HAP-1 (cell line): ENCODE measurements around the gene SUV39H2.
A peak's percentile ranks its signal among the peaks of the same experiment; 100 is the strongest.

Experiments
- DNase-seq, 2 experiments: peaks; one replicate each; pipeline ENCODE4 v3.0.0-alpha.2; 2016 to 2020; ENCODE audit warnings: low spot score in 2 of 2
- H3K27me3 ChIP-seq: fragments of 250-450 bp; sonication (Bioruptor Pico); 2 replicates; pipeline ENCODE4 v1.5.1; 2020; ENCODE audit warnings: low read depth, mild to moderate bottlenecking, moderate library complexity
- H3K36me3 ChIP-seq: fragments of 250-450 bp; sonication (Bioruptor Pico); replicated peaks from 2 replicates; pipeline ENCODE4 v1.5.1; 2020; ENCODE audit warnings: mild to moderate bottlenecking
- H3K4me1 ChIP-seq: fragments of 250-450 bp; sonication (Bioruptor Pico); 2 replicates; pipeline ENCODE4 v1.5.1; 2020; ENCODE audit warnings: mild to moderate bottlenecking
- H3K4me3 ChIP-seq: fragments of 250-450 bp; sonication (Bioruptor Pico); 2 replicates; pipeline ENCODE4 v1.5.1; 2020; ENCODE audit warnings: mild to moderate bottlenecking, moderate library complexity
- H3K9me3 ChIP-seq: fragments of 250-450 bp; sonication (Bioruptor Pico); 2 replicates; pipeline ENCODE4 v1.5.1; 2020; ENCODE audit warnings: mild to moderate bottlenecking, moderate library complexity
- in situ Hi-C: fragments of 300-500 bp; cut with MboI; formaldehyde crosslinking; loops from 3 replicates; pipeline ENCODE4 v1.14.3; 2020; ENCODE audit warnings: low sequenced_read_pairs, inconsistent platforms, mixed read lengths

Gene SUV39H2

DNA sequence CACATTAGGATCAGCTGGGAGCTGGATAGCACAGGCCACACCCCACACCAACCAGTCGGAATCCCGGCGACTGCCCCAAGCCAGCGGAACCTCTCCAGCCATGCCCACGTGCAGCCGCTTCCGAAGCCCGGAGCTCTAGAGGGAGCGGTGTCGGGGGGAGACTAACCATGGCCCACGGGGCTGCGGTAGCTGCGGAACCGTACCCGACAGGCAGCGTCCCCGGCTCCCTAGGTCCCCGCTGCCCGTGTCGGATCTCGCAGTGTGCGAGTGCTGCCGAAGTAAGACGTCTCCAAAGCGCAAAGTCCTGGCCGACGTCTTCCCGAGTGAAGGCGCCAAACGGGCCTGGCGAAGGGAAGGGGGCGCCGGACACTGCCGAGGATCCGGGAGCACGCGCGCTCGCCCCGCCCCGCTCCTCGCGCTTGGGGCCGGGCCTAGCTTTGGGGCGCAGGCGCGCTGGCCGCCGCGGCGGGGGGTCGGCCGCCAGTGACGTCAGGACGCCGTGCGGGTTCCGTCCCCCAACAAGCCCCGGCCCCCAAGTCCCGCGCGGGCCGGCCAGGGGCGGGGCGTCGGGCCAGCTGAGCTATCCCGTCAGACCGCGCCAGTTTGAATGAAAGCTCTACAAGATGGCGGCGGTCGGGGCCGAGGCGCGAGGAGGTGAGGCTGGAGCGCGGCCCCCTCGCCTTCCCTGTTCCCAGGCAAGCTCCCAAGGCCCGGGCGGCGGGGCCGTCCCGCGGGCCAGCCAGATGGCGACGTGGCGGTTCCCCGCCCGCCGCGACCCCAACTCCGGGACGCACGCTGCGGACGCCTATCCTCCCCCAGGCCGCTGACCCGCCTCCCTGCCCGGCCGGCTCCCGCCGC is at the start of gene SUV39H2:
Gene SUV39H2 (plus strand): TSS at position 601 of the 858 bp plus-strand sequence. CDS start 23 bp downstream, at position 624.
- H3K36me3 ChIP-seq, result peaks cover 16% of the 10 kb centered on the region
- H3K27me3 ChIP-seq, result no peaks in the 10 kb centered on the region
- H3K4me1 ChIP-seq, result peaks cover 19% of the 10 kb centered on the region
- DNase-seq, result peak; percentile 85 to 94
- in situ Hi-C loops, result no loop called here
- peak within 1 kb of the TSS; percentile 95 for H3K4me3 ChIP-seq
- H3K9me3 ChIP-seq, result no peaks in the 10 kb centered on the region

GRCh38 chr10:14833106-14833505 is 45.6 kb upstream of the SUV39H2 start:
- H3K36me3 ChIP-seq, result no peaks in the 10 kb centered on the region
- no peaks in the 10 kb centered on the region for H3K9me3 ChIP-seq
- in situ Hi-C loops, result no loop called here
- H3K4me3 ChIP-seq, result no peak overlapping the region
- no peak for DNase-seq
- H3K4me1 ChIP-seq, result peaks cover 6% of the 10 kb centered on the region
- no peaks in the 10 kb centered on the region for H3K27me3 ChIP-seq

DNA sequence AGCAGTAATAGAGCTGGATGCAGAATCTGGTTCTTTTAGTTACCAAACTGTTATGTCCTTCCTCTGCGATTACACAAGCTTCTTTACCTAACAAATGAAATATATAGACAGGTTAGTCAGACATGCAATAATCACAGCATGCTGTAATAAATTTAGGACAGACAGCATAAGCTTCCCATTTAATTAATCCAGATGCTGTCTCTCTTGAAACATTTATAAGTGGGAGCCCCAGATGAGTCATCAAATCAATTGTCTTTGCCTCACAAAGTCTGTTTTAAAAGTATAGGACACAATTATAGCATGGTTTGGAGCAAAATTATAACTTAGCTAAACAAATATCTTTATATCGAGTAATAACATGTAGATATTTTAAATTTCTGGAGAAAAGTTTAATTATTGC is 42.5 kb upstream of the SUV39H2 start:
- no peaks in the 10 kb centered on the region for H3K9me3 ChIP-seq
- no peak overlapping the region for H3K4me3 ChIP-seq
- H3K4me1 ChIP-seq, result peaks cover 11% of the 10 kb centered on the region
- H3K27me3 ChIP-seq, result no peaks in the 10 kb centered on the region
- in situ Hi-C loops, result no loop called here
- no peak for DNase-seq
- H3K36me3 ChIP-seq, result peaks cover 17% of the 10 kb centered on the region

- Histone ChIP-seq H3K36me3 (peaks cover 26% of the 10 kb centered on the region), H3K27me3 (no peaks in the 10 kb centered on the region), H3K4me1 (peaks cover 11% of the 10 kb centered on the region), H3K9me3 (no peaks in the 10 kb centered on the region), H3K4me3 (peak overlapping the region; percentile 98)
- DNase-seq, result no peak
- in situ Hi-C loops, result no loop called here
Measured at GRCh38 chr10:14837003-14837756, 41.5 kb upstream of the SUV39H2 start.

DNA sequence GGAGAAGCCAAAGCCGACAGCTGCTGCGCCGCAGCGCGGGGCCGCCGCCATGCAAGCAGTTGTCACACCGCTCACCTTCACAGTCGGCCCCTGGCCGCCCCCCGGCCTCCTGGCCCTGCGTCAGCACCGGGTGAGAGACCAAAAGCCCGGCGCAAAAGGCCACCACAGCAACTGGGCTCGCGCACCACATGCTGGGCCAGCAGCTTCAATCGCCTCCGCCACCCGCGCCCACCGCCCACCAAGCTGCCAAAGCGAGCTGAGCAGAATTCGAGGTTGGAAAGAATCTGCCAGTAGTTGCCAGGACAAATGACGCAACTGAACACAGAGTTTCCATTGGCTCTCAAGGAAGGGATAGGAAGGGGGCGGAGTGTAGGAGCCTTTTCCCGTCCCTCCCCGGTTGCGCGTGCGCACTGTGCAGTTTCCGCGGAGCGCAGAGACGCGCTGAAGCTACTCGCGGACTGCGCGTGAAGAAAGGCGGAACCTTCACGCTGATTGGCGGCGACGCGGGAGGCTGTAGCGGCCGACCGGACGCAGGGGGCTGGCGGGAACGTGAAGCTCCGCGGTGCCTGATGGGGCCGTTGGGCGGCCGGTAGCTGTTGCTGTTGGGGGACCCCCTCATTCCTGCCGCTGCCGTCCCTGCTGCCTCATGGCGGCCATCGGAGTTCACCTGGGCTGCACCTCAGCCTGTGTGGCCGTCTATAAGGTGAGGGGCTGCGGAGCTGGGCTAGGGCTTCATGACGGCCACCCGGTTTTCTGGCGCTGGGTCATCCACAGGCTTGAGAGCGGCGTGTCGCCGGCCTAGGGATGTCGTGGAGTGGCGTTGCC is 40.7 kb upstream of the SUV39H2 start, which contains the start of the genes CDNF, HSPA14 and MSANTD7:
Gene CDNF (minus strand): TSS at position 281 of the 825 bp plus-strand sequence. CDS start 91 bp downstream, at position 190.
Gene HSPA14 (plus strand): TSS at position 550 of the 825 bp plus-strand sequence. CDS start 97 bp downstream, at position 647.
Gene MSANTD7 (plus strand): TSS at position 550 of the 825 bp plus-strand sequence. CDS start 3,979 bp downstream, outside the sequence.
- in situ Hi-C loops, result no loop called here

GRCh38 chr10:14838582-14839304 is 39.9 kb upstream of the SUV39H2 start:
- no peaks in the 10 kb centered on the region for H3K9me3 ChIP-seq
- in situ Hi-C loops, result no loop called here
- H3K4me1 ChIP-seq, result peaks cover 11% of the 10 kb centered on the region
- H3K4me3 ChIP-seq, result peak overlapping the region; percentile 98
- peak in 1 of 2 experiments; percentile 57 for DNase-seq
- no peaks in the 10 kb centered on the region for H3K27me3 ChIP-seq
- H3K36me3 ChIP-seq, result peaks cover 42% of the 10 kb centered on the region

More for the DNA sequence above, 40.7 kb upstream of the SUV39H2 start, which contains the start of the genes CDNF, HSPA14 and MSANTD7:
- H3K4me1 ChIP-seq, result peaks cover 11% of the 10 kb centered on the region
- H3K9me3 ChIP-seq, result no peaks in the 10 kb centered on the region
- H3K4me3 ChIP-seq, result peak within 1 kb of the TSS; percentile 98
- no peaks in the 10 kb centered on the region for H3K27me3 ChIP-seq
- DNase-seq, result peak; percentile 98
- H3K36me3 ChIP-seq, result peaks cover 34% of the 10 kb centered on the region

GRCh38 chr10:14839305-14839695 is 39.4 kb upstream of the SUV39H2 start:
- peak in 1 of 2 experiments; percentile 33 for DNase-seq
- in situ Hi-C loops, result no loop called here
- Histone ChIP-seq H3K36me3 (peaks cover 48% of the 10 kb centered on the region), H3K4me1 (peaks cover 11% of the 10 kb centered on the region), H3K27me3 (no peaks in the 10 kb centered on the region), H3K4me3 (peak overlapping the region; percentile 98), H3K9me3 (no peaks in the 10 kb centered on the region)

GRCh38 chr10:14840178-14840577 is 38.5 kb upstream of the SUV39H2 start:
- DNase-seq, result no peak
- Histone ChIP-seq H3K9me3 (no peaks in the 10 kb centered on the region), H3K27me3 (no peaks in the 10 kb centered on the region), H3K4me3 (no peak overlapping the region), H3K4me1 (peaks cover 11% of the 10 kb centered on the region), H3K36me3 (peaks cover 56% of the 10 kb centered on the region)
- in situ Hi-C loops, result no loop called here

GRCh38 chr10:14843327-14843988 is 35.2 kb upstream of the SUV39H2 start:
- in situ Hi-C loops, result no loop called here
- no peak for DNase-seq
- peaks cover 5% of the 10 kb centered on the region; the same call in 1 of the 2 replicates for H3K4me1 ChIP-seq

GRCh38 chr10:14844948-14845347 is 33.7 kb upstream of the SUV39H2 start:
- Histone ChIP-seq H3K27me3 (no peaks in the 10 kb centered on the region), H3K4me1 (peaks cover 5% of the 10 kb centered on the region; the same call in 1 of the 2 replicates), H3K36me3 (peaks cover 61% of the 10 kb centered on the region), H3K9me3 (no peaks in the 10 kb centered on the region), H3K4me3 (no peak overlapping the region)
- in situ Hi-C loops, result no loop called here
- DNase-seq, result no peak

More at GRCh38 chr10:14843327-14843988, 35.2 kb upstream of the SUV39H2 start:
- peaks cover 56% of the 10 kb centered on the region for H3K36me3 ChIP-seq
- no peaks in the 10 kb centered on the region for H3K27me3 ChIP-seq
- no peak overlapping the region for H3K4me3 ChIP-seq
- H3K9me3 ChIP-seq, result no peaks in the 10 kb centered on the region

GRCh38 chr10:14852236-14852635 is 26.4 kb upstream of the SUV39H2 start:
- DNase-seq, result no peak
- no peak overlapping the region for H3K4me3 ChIP-seq
- in situ Hi-C loops, result no loop called here
- H3K27me3 ChIP-seq, result no peaks in the 10 kb centered on the region
- no peaks in the 10 kb centered on the region for H3K9me3 ChIP-seq
- no peaks in the 10 kb centered on the region for H3K4me1 ChIP-seq
- peaks cover 40% of the 10 kb centered on the region for H3K36me3 ChIP-seq

DNA sequence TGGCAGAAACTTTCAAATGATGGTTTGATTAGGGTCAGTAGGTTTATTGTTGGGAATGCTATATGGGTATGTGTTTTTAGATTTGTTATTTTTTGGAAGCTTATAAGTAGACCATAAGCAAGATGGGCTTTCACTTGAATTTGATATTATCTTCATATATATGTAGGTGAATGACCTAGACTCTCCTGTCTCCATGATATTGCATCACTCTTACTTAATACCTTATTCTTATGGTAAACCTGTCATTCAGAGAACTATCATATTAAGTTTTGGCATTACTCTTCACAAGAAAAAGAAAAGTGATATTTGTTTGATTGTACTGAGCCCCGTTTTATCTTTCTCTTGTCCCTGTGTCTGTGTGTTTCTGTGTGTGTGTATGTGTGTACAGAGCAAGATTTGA is 23.2 kb upstream of the SUV39H2 start:
- H3K36me3 ChIP-seq, result peaks cover 39% of the 10 kb centered on the region
- in situ Hi-C loops, result no loop called here
- no peak overlapping the region for H3K4me3 ChIP-seq
- no peak for DNase-seq
- no peaks in the 10 kb centered on the region for H3K9me3 ChIP-seq
- no peaks in the 10 kb centered on the region for H3K27me3 ChIP-seq
- peaks cover 17% of the 10 kb centered on the region for H3K4me1 ChIP-seq
